22Rv1 (cell line): ENCODE data around the gene NECAB2.

ENCODE experiments used
- H3K27ac ChIP-seq: fragments of 450-650 bp; 2 replicates; pipeline ENCODE4 v1.5.1; 2017
- ZFX ChIP-seq: fragments of 450-650 bp; IDR thresholded peaks from 2 replicates; pipeline ENCODE4 v1.6.1; 2017; ENCODE audit warnings: antibody characterized with exemption, borderline replicate concordance
- TF ChIP-seq, protein P1 (sequence below): fragments of 450-650 bp; IDR thresholded peaks from 2 replicates; pipeline ENCODE4 v1.5.1; 2017; ENCODE audit warnings: mild to moderate bottlenecking

The NECAB2 gene

DNA sequence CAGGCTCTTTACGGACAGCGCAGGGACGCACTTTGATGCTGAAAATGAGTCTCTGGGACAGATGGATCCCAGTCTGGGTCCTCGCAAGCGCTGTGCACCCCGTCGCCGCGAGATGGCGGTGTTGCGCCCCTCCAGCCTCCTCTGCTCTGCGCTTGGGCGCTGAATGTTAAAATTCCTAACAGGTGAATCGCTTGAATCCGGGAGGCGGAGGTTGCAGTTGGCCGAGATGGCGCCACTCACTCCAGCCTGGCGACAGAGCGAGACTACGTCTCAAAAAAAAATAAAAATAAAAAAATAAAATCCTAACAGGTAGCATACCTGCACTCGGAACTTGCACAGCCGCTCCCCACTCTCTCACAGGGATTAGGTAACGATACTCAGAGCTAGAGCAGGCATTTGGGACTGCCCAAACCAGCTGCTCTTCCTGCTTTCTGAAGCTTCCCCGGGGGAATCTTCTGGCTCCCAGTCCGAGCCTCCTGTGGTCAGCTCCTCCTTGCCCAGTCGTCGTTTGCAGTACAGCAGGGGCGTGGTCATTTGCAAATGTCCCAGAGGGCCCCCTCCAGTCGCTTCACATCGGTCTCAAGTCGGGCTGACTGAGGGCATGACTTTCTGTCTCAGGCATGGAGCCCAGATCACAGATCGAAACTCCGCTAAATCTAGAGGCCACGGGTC lies 41.2 kb upstream of the NECAB2 start:
- TF ChIP-seq, protein P1, sequence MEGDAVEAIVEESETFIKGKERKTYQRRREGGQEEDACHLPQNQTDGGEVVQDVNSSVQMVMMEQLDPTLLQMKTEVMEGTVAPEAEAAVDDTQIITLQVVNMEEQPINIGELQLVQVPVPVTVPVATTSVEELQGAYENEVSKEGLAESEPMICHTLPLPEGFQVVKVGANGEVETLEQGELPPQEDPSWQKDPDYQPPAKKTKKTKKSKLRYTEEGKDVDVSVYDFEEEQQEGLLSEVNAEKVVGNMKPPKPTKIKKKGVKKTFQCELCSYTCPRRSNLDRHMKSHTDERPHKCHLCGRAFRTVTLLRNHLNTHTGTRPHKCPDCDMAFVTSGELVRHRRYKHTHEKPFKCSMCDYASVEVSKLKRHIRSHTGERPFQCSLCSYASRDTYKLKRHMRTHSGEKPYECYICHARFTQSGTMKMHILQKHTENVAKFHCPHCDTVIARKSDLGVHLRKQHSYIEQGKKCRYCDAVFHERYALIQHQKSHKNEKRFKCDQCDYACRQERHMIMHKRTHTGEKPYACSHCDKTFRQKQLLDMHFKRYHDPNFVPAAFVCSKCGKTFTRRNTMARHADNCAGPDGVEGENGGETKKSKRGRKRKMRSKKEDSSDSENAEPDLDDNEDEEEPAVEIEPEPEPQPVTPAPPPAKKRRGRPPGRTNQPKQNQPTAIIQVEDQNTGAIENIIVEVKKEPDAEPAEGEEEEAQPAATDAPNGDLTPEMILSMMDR: peak; percentile 99
- no peak for TF ChIP-seq ZFX
- H3K27ac ChIP-seq: peak overlapping the region; percentile 68

DNA sequence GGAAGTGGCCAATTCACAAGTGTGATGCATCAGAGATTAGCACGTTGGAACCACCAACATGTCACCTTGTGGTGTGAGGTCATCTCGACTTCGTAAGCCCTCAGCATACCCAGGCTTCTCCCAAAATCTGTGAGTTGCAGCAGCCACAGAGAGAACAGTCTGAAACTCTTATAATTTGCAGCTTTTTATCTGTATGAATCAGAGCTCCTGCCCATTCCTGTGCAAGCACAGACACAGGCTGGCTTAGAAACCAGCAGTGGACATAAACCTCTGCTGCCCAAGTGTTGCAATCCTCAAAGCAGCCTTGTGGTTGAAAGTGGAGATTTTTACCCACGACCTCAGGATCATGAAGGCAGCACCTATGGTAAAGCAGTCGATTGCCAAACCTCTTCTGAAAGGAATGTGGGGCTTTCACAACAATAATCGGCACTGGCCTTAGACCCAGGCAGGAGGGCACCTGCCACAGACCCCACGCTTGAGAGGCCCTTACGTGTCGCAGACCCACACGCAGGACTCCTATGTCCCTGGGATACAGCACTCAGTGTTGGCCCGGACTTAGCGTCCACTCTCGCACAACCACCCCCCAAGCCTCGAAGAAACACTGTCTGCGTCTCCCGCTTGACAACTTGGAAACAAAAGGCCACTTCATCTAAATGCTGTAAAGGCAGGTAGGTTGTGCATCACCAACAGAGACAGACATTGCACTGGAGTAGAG lies 39.5 kb upstream of the NECAB2 start:
- TF ChIP-seq ZFX: no peak
- TF ChIP-seq, protein P1: no peak
- H3K27ac ChIP-seq: no peak overlapping the region

DNA sequence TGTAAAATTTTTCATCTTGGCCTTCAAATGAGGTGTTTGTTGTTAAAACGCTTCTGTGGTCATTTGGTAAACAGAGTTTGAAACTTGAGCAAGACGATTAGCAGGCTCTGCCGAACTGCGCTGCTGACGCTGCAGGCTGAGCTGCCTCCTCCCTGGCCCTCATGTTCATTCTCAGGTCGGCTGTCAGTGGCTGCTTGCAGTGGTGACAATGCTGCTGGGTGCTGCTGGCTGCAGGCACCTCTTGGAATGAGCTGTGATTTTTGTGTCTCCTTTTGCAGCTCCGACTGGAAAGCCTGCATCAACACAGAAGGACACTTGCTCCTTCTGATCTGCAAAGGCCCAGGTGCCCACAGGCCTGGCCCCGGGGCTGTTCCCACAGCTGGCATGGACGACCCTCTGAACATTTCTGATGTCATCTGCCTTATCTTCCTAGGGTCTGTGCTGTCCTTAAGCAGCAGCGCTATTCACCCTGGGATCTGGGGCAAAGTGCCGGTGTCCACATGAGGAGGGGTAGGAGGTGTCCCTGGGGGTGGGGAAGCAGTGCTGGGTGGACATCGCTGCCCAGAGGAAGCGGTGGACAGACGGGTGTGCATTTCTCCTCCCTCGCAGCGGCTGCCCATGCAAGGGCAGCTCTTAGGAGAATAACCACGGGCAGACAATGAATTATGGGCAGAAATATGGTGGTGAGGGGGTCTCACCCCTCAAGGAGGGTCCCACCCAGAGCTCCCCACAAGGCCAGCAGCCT lies 38.1 kb upstream of the NECAB2 start:
- TF ChIP-seq, protein P1: no peak
- no peak for TF ChIP-seq ZFX
- no peak overlapping the region for H3K27ac ChIP-seq

DNA sequence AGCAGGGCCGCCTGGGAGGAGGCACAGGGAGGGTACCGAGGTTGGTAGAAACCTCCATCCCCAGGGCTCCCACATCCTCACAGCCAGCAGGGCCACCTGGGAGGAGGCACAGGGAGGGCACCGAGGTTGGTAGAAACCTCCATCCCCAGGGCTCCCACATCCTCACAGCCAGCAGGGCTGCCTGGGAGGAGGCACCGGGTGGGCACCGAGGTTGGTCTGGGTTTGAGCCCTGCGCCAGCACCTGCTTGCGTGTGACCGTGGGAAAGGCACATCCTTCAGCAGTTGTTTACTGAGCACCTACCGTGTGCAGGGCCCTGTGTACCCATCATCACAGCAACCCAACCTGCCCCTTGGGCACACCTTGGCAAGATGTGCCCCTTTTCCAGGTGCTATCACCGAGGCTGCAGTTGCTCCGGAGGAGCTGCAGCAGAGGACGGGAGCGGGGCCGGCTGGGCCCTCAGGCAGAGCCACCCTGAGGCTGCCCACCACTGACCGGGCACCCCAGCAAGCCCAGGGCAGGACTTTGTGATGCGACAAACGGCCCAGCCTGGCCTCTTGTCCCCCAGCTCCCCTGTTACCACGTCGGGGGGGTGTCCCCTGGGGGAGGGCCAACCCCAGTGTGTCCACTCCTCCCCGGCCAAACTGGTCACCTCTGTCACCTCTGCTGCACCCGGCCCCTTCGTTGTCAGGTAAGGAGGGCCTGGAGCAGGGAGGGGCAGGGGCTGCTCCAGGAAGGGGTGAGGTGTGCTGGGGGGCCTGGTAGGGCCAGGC lies 37.1 kb upstream of the NECAB2 start:
- TF ChIP-seq, protein P1: no peak
- TF ChIP-seq ZFX: no peak

DNA sequence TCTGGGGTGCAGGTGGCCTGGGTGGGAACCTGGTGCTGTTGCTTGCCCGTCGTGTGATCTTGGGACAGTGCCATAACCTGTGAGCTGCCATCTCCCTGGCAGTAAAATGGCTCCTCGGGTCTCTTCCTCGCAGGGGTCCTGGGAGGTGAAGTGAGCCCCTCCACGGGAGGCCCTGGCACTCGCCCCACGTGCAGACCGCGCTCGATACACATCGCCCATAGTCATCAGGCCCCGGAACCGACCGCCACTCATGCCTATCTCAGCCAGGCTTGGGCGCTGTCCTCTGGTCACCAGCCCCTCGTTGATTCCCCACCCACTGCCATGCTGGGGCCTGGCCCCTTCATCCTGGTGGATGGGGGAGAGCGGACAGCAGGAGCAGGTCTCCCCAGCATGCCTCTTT lies 36.5 kb upstream of the NECAB2 start:
- TF ChIP-seq, protein P1: no peak
- TF ChIP-seq ZFX: no peak
- no peak overlapping the region for H3K27ac ChIP-seq

More for the DNA sequence above, 37.1 kb upstream of the NECAB2 start:
- no peak overlapping the region for H3K27ac ChIP-seq

DNA sequence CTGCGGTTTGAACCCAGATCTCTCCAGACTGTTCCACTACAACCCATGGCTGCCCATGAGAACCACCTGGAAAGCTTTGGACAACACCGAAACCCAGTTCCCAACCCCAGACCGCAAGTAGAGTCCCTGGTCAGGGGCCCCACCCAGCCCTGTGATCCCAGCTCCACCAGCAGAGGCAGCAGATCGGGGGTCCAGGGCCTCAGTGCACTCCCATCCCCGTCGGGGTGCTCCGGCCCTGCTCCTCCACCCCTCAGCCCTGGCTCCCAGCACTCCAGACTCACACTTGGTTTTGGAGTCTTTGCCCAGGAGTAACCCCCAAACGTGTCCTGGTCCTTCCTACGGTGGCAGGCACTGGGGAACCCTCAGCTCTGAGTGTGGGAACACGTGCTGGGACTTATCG lies 35.7 kb upstream of the NECAB2 start:
- no peak for TF ChIP-seq ZFX
- TF ChIP-seq, protein P1: no peak
- no peak overlapping the region for H3K27ac ChIP-seq
